Fibroblast of lung (primary cell): ENCODE measurements around the gene RGS14.

Experiments used
- CTCF ChIP-seq, 2 donors: IDR thresholded peaks in 1 of 2; conservative IDR thresholded peaks in 1 of 2; 1 replicate in 1 of 2; 2 replicates in 1 of 2; pipeline ENCODE4 v1.5.1; 2011 to 2012; ENCODE audit warnings: low read length in 2 of 2, control low read depth in 1 of 2, inconsistent platforms in 1 of 2, low read depth in 1 of 2, mild to moderate bottlenecking in 1 of 2
- EZH2 ChIP-seq: IDR thresholded peaks from 2 replicates; pipeline ENCODE4 v1.5.1; 2012; ENCODE audit warnings: low read length, control low read depth, mild to moderate bottlenecking; ENCODE audit errors: missing control alignments

GRCh38 chr5:177311723-177312648, 45.7 kb upstream of the RGS14 start, which contains the start of gene MXD3:
- TF ChIP-seq CTCF (conservative IDR thresholded peaks at IDR 0.05 in 1 of 2, IDR thresholded peaks at IDR 0.05 in 1 of 2; ENCODE audit: low read depth in 1 of 2, low read length in 2 of 2), result no peak
- TF ChIP-seq EZH2, result no peak
